ENCODE results near the gene APOBEC3C. TPM values are rescaled to one million over a fixed set of nuclear protein-coding genes. Genes with fewer than 3 reads are reported as not detected.
"Not testable (repeated sequence)": the region's sequence is repeated elsewhere in the genome, so short reads cannot be mapped to it uniquely, and the experiment has no call there.

Gene APOBEC3C
- total and polyA plus RNA-seq, 11 donors: 7.3 to 53.8 (median 24.9) TPM

DNA sequence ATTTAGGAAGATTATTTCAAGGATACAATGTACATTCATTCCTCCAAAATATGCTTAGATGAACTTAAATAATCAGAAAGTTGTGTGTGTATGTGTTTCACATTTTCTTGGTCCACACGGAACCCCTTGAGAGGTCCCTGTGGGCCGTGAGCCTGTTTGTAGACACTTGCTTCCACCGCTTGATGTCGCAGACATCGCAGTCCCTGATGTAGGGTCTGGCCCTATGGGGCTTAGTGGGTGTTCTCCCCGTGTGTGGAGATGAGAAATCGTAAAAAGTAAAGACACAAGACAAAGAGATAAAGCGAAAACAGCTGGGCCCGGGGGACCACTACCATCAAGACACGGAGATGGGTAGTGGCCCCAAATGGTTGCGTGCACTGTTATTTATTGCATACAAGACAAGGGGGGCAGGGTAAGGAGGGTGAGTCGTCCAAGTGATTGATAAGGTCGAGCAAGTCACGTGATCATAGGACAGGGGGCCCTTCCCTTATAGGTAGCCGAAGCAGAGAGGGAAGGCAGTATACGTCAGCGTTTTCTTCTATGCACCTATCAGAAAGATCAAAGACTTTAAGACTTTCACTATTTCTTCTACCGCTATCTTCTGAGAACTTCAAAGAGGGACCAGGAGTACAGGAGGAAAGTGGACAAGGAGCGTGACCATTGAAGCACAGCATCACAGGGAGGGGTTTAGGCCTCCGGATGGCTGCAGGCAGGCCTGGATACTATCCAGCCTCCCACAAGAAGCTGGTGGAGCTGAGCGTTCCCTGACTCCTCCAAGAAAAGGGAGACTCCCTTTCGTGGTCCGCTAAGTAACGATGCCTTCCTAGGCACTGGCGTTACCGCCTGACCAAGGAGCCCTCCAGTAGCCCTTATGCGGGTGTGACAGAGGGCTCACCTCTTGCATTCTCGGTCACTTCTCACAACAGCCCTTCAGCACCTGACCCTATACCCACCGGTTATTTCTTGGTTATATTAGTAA, 1.2 kb upstream of the APOBEC3C start:
- no peak for ATAC-seq
- no peaks in the 10 kb centered on the region for H3K36me3 ChIP-seq
- H3K4me3 ChIP-seq: no peak overlapping the region
- no peak for DNase-seq
- H3K27me3 ChIP-seq: no peaks in the 10 kb centered on the region
- H3K4me1 ChIP-seq: peaks cover 0 to 22% (median 10%) of the 10 kb centered on the region in 12 donors
- H3K27ac ChIP-seq: peak overlapping the region in 1 of 12 donors; percentile 94
- TF ChIP-seq POLR2A (IDR thresholded peaks at IDR 0.05): no peak
- TF ChIP-seq, protein P1, sequence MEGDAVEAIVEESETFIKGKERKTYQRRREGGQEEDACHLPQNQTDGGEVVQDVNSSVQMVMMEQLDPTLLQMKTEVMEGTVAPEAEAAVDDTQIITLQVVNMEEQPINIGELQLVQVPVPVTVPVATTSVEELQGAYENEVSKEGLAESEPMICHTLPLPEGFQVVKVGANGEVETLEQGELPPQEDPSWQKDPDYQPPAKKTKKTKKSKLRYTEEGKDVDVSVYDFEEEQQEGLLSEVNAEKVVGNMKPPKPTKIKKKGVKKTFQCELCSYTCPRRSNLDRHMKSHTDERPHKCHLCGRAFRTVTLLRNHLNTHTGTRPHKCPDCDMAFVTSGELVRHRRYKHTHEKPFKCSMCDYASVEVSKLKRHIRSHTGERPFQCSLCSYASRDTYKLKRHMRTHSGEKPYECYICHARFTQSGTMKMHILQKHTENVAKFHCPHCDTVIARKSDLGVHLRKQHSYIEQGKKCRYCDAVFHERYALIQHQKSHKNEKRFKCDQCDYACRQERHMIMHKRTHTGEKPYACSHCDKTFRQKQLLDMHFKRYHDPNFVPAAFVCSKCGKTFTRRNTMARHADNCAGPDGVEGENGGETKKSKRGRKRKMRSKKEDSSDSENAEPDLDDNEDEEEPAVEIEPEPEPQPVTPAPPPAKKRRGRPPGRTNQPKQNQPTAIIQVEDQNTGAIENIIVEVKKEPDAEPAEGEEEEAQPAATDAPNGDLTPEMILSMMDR (IDR thresholded peaks at IDR 0.05): no peak
- WGBS, 4 donors: 89 to 90% (median 89%) methylated on average over 29 of the region's 29 CpGs
- intact Hi-C loops (cut with DNase I): loop anchor here in 1 of 10 donors (5.0 kb wide), 1 partner anchor 104 kb away; no protein-coding TSS in a partner anchor
- H3K9me3 ChIP-seq: no peaks in the 10 kb centered on the region

DNA sequence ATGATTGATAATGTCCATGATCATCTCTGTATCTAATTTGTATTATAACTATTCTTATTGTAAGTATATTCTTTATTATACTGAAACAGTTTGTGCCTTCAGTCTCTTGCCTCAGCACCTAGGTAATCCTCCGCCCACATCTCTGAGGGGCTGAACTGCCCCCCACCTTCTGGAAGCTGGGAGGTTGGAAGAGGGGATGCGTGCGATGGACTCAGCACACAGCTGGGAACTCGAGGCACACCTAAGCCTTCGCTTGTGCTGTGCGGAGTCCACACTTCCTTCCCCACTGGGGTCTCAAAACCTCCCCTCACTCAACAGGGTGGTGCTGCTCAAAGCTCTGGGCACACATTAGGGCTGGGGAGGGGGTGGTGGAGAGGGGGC, 506 bp upstream of the APOBEC3C start:
- H3K9me3 ChIP-seq, H3K36me3 ChIP-seq, DNase-seq, H3K27me3 ChIP-seq: not testable (repeated sequence)
- peak in 3 of 4 donors; percentile 21 to 46 (median 23) for ATAC-seq
- intact Hi-C loops (cut with DNase I): loop anchor here in 1 of 10 donors (5.0 kb wide), 1 partner anchor 104 kb away; no protein-coding TSS in a partner anchor
- Histone ChIP-seq H3K4me3 (peak overlapping the region in 10 of 12 donors; percentile 50 to 71 (median 64)), H3K4me1 (peaks cover 0 to 22% (median 10%) of the 10 kb centered on the region in 12 donors), H3K27ac (peak overlapping the region in 11 of 12 donors; percentile 70 to 94 (median 77))
- WGBS, 4 donors: 75 to 88% (median 81%) methylated on average over 6 of the region's 6 CpGs

DNA sequence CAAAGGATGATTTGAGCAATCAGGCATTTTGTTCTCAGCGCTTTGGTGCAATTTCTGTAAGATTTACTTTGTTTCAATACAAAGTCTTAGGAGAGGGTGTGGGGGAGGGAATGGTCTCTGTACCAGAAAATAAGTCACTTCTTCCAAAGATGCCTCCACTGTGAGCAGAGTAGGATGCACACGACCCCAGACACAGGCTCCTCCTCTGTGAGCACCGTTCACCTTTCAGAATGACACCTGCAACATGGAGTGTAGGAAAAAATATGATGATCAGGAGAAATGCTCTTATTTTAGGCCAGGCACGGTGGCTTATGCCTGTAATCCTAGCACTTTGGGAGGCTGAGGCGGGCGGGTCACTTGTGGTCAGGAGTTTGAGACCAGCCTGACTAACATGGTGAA, 665 bp downstream of the APOBEC3C start:
- intact Hi-C loops (cut with DNase I): loop anchor here in 1 of 10 donors (5.0 kb wide), 1 partner anchor 103 kb away; no protein-coding TSS in a partner anchor
- DNase-seq, ATAC-seq, H3K9me3 ChIP-seq, H3K36me3 ChIP-seq, H3K27me3 ChIP-seq: not testable (repeated sequence)
- H3K4me1 ChIP-seq: peaks cover 0 to 22% (median 10%) of the 10 kb centered on the region in 12 donors
- peak overlapping the region; percentile 20 to 71 (median 61) for H3K4me3 ChIP-seq
- peak overlapping the region in 11 of 12 donors; percentile 70 to 94 (median 77) for H3K27ac ChIP-seq
- WGBS, 4 donors: 48 to 55% (median 55%) methylated on average over 6 of the region's 6 CpGs

DNA sequence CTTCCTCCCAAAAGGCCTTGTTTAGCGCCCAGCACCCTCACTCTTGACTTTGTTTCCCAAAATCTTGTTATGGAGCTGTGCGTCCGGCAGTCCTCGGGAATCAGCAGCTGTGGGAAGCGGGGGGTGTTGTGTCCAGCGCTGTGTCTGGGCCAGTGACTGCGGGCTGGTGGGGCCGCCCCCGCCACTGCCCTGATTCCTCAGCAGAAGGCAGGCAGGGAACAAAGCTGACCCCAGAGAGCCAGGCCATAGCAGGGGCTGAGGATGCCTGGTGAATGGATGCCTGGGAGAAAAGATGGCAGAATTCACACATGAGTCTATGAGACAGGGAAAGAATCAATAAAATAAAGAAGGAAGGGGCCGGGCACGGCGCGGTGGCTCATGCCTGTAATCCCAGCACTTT, 2.5 kb downstream of the APOBEC3C start:
- H3K4me1 ChIP-seq: peaks cover 0 to 31% (median 14%) of the 10 kb centered on the region in 12 donors
- peaks cover 0 to 5% (median 0%) of the 10 kb centered on the region in 9 donors for H3K36me3 ChIP-seq
- H3K27ac ChIP-seq: no peak overlapping the region
- intact Hi-C loops (cut with DNase I): no loop called here
- ATAC-seq (no peak), DNase-seq (no peak)
- 97 to 98% (median 98%) methylated on average over 13 of the region's 13 CpGs for WGBS, 4 donors
- H3K4me3 ChIP-seq: no peak overlapping the region
- no peaks in the 10 kb centered on the region for H3K9me3 ChIP-seq
- no peaks in the 10 kb centered on the region for H3K27me3 ChIP-seq
- TF ChIP-seq, protein P1 (IDR thresholded peaks at IDR 0.05): no peak
- no peak for TF ChIP-seq POLR2A (IDR thresholded peaks at IDR 0.05)

Data from heart left ventricle (tissue), 16 donors.